Natural killer cell (primary cell): Measurements from ENCODE around the gene PRKAR1A. TPM values are rescaled to one million over a fixed set of nuclear protein-coding genes. Genes with fewer than 3 reads are reported as not detected.

Experiments used
- ATAC-seq, 3 donors: fragments of 150-1000 bp in 2 of 3; fragments of 200-7000 bp in 1 of 3; cut with Tn5 transposase; 1 replicate in 1 of 3; 2 replicates in 2 of 3; pipeline ENCODE4 v1.10.0; 2021; ENCODE audit warnings: mild to moderate bottlenecking in 2 of 3, moderate library complexity in 2 of 3
- DNase-seq, 2 donors: peaks; one replicate each; pipeline versions ENCODE4 v3.0.0 to v3.0.0-alpha.2; 2013 to 2021; ENCODE audit warnings: mixed read lengths in 1 of 2
- H3K27ac ChIP-seq: one replicate; pipeline ENCODE4 v1.5.1; 2013; ENCODE audit warnings: mild to moderate bottlenecking, low read length
- H3K27me3 ChIP-seq: one replicate; pipeline ENCODE4 v1.6.1; 2013; ENCODE audit warnings: low read length; ENCODE audit not compliant: control insufficient read depth, insufficient read depth
- H3K36me3 ChIP-seq: one replicate; pipeline ENCODE4 v1.6.1; 2013; ENCODE audit warnings: low read length; ENCODE audit not compliant: control insufficient read depth, insufficient read depth
- H3K4me1 ChIP-seq: one replicate; pipeline ENCODE4 v1.6.1; 2013; ENCODE audit warnings: low read length; ENCODE audit not compliant: control insufficient read depth, insufficient read depth
- H3K4me3 ChIP-seq: one replicate; pipeline ENCODE4 v1.5.1; 2013; ENCODE audit warnings: low read length
- H3K9me3 ChIP-seq: one replicate; pipeline ENCODE4 v1.6.1; 2013; ENCODE audit warnings: low read length; ENCODE audit not compliant: control insufficient read depth, insufficient read depth
- H3K27ac Mint-ChIP-seq, 2 donors: one replicate each; pipeline ENCODE4 v1.8.0; 2022; ENCODE audit warnings: mild to moderate bottlenecking in 2 of 2, mixed read lengths in 2 of 2, moderate library complexity in 1 of 2
- H3K27me3 Mint-ChIP-seq, 2 donors: one replicate each; pipeline ENCODE4 v1.8.0; 2022; ENCODE audit warnings: low read depth in 2 of 2, mixed read lengths in 2 of 2
- H3K36me3 Mint-ChIP-seq: one replicate; pipeline ENCODE4 v1.8.0; 2022; ENCODE audit warnings: mixed read lengths
- H3K4me1 Mint-ChIP-seq, 2 donors: one replicate each; pipeline ENCODE4 v1.8.0; 2022; ENCODE audit warnings: mixed read lengths in 2 of 2
- H3K4me3 Mint-ChIP-seq: one replicate; pipeline ENCODE4 v1.8.0; 2022; ENCODE audit warnings: mild to moderate bottlenecking, moderate library complexity, mixed read lengths
- H3K9me3 Mint-ChIP-seq, 2 donors: one replicate each; pipeline ENCODE4 v1.8.0; 2022; ENCODE audit warnings: mixed read lengths in 2 of 2
- CTCF ChIP-seq: fragments of 200-600 bp; IDR thresholded peaks from one replicate; pipeline ENCODE4 v1.8.0; 2022; ENCODE audit warnings: antibody characterized with exemption
- WGBS: methylation state at CpG from one replicate; pipeline ENCODE4 v1.1.7; 2013; ENCODE audit warnings: missing lambda C conversion rate; ENCODE audit not compliant: insufficient coverage; 5-methylcytosine and 5-hydroxymethylcytosine counted together
- intact Hi-C: fragments of 100-400 bp; cut with micrococcal nuclease; formaldehyde crosslinking; loops from one replicate; pipeline ENCODE4 v1.14.2; 2022
- total RNA-seq, 4 donors: library from RNA; stranded (reverse); fragments of 120-200 nt in 1 of 4; gene quantifications; one replicate each; pipeline versions ENCODE4 v1.2.3 to v1.2.4, GENCODE V29; 2013 to 2022

Gene PRKAR1A
- total RNA-seq, 3 donors from 2014 or later (not counting 1 experiment from before 2014, with no cell fraction given), result 215 to 267 (median 234) TPM

GRCh38 chr17:68568581-68568980 is 56.4 kb downstream of the PRKAR1A start:
- intact Hi-C loops, result no loop called here
- H3K4me3 ChIP-seq, result no peak overlapping the region
- TF ChIP-seq CTCF, result no peak
- DNase-seq (no peak), ATAC-seq (no peak)
- H3K36me3 ChIP-seq, result no peaks in the 10 kb centered on the region
- H3K9me3 ChIP-seq, result no peaks in the 10 kb centered on the region
- H3K27ac ChIP-seq, result no peak overlapping the region
- Mint-ChIP-seq H3K27ac (no peak overlapping the region), H3K4me3 (no peak overlapping the region), H3K27me3 (peaks cover 7 to 12% of the 10 kb centered on the region in 2 donors), H3K36me3 (no peaks in the 10 kb centered on the region), H3K4me1 (no peaks in the 10 kb centered on the region), H3K9me3 (no peaks in the 10 kb centered on the region)
- WGBS, result 85% methylated on average over 2 of the region's 2 CpGs
- H3K4me1 ChIP-seq, result no peaks in the 10 kb centered on the region
- no peaks in the 10 kb centered on the region for H3K27me3 ChIP-seq

GRCh38 chr17:68569346-68569745 is 57.1 kb downstream of the PRKAR1A start:
- Histone ChIP-seq H3K9me3 (no peaks in the 10 kb centered on the region), H3K27me3 (no peaks in the 10 kb centered on the region), H3K36me3 (no peaks in the 10 kb centered on the region), H3K27ac (no peak overlapping the region), H3K4me1 (no peaks in the 10 kb centered on the region), H3K4me3 (no peak overlapping the region)
- Mint-ChIP-seq H3K4me3 (no peak overlapping the region), H3K9me3 (no peaks in the 10 kb centered on the region), H3K27me3 (peaks cover 7 to 12% of the 10 kb centered on the region in 2 donors), H3K4me1 (no peaks in the 10 kb centered on the region), H3K36me3 (no peaks in the 10 kb centered on the region), H3K27ac (no peak overlapping the region)
- DNase-seq, result no peak
- no peak for TF ChIP-seq CTCF
- intact Hi-C loops, result no loop called here
- ATAC-seq, result no peak

GRCh38 chr17:68570526-68570925 is 58.3 kb downstream of the PRKAR1A start:
- intact Hi-C loops, result no loop called here
- DNase-seq (no peak), ATAC-seq (no peak)
- WGBS, result 80% methylated on average over 1 of the region's 1 CpG
- Histone ChIP-seq H3K4me1 (no peaks in the 10 kb centered on the region), H3K4me3 (no peak overlapping the region), H3K9me3 (no peaks in the 10 kb centered on the region), H3K36me3 (no peaks in the 10 kb centered on the region), H3K27me3 (no peaks in the 10 kb centered on the region), H3K27ac (no peak overlapping the region)
- TF ChIP-seq CTCF, result no peak
- Mint-ChIP-seq H3K9me3 (no peaks in the 10 kb centered on the region), H3K27me3 (peaks cover 7 to 12% of the 10 kb centered on the region in 2 donors), H3K4me1 (no peaks in the 10 kb centered on the region), H3K36me3 (no peaks in the 10 kb centered on the region), H3K4me3 (no peak overlapping the region), H3K27ac (no peak overlapping the region)

GRCh38 chr17:68572138-68572842 is 60.1 kb downstream of the PRKAR1A start:
- no peaks in the 10 kb centered on the region for H3K9me3 ChIP-seq
- H3K4me3 ChIP-seq, result no peak overlapping the region
- Mint-ChIP-seq H3K4me1 (no peaks in the 10 kb centered on the region), H3K36me3 (no peaks in the 10 kb centered on the region), H3K27ac (no peak overlapping the region), H3K9me3 (no peaks in the 10 kb centered on the region), H3K27me3 (peaks cover 5 to 7% of the 10 kb centered on the region in 2 donors), H3K4me3 (no peak overlapping the region)
- no peak for DNase-seq
- no peaks in the 10 kb centered on the region for H3K4me1 ChIP-seq
- no peak for TF ChIP-seq CTCF
- no peak for ATAC-seq
- intact Hi-C loops, result no loop called here
- 78% methylated on average over 5 of the region's 6 CpGs for WGBS
- H3K27ac ChIP-seq, result no peak overlapping the region
- H3K27me3 ChIP-seq, result no peaks in the 10 kb centered on the region
- no peaks in the 10 kb centered on the region for H3K36me3 ChIP-seq
